Mucosa of descending colon (tissue), 3 donors: ENCODE results near the gene SLC36A1. TPM values are rescaled to one million over a fixed set of nuclear protein-coding genes. Genes with fewer than 3 reads are reported as not detected.

Source experiments
- ATAC-seq: fragments of 200-7000 bp; cut with Tn5 transposase; one replicate; pipeline ENCODE4 v1.9.1; 2020; ENCODE audit warnings: mild to moderate bottlenecking, moderate library complexity
- DNase-seq, 3 donors: peaks; one replicate each; pipeline ENCODE4 v3.0.0-alpha.2; 2020
- H3K36me3 ChIP-seq: fragments of 200-600 bp; one replicate; pipeline ENCODE4 v1.8.0; 2021; ENCODE audit warnings: low read depth, mild to moderate bottlenecking
- H3K4me1 ChIP-seq: fragments of 200-600 bp; one replicate; pipeline ENCODE4 v1.8.0; 2021; ENCODE audit warnings: low read depth, mild to moderate bottlenecking
- H3K4me3 ChIP-seq: fragments of 200-600 bp; one replicate; pipeline ENCODE4 v1.8.0; 2021; ENCODE audit warnings: mild to moderate bottlenecking
- H3K9me3 ChIP-seq: fragments of 200-600 bp; one replicate; pipeline ENCODE4 v1.8.0; 2021; ENCODE audit warnings: mild to moderate bottlenecking
- intact Hi-C, 2 donors: fragments of 100-400 bp; cut with DNase I in 1 of 2; cut with micrococcal nuclease in 1 of 2; formaldehyde crosslinking; loops; one replicate each; pipeline versions ENCODE4 v1.11.0 to v1.11.1; 2022; cut with DNase I, micrococcal nuclease
- total RNA-seq, 3 donors: library from RNA; stranded (reverse); fragmentation: NEBNext Ultra II Directional in 2 of 3; extraction: Animal tissue kit (Norgen Biotek cat#: 25700) in 2 of 3; gene quantifications; one replicate each; pipeline versions ENCODE4 v1.2.1 to v1.2.4, GENCODE V29; 2021 to 2023
- TF ChIP-seq, protein P1 (sequence below): fragments of 200-600 bp; IDR thresholded peaks from one replicate; pipeline ENCODE4 v1.8.0; 2022; ENCODE audit warnings: antibody characterized with exemption, mild to moderate bottlenecking
- donor health status: DM: no; HTN: no; CAD: no; lungs with moderate emphysema.
- donor health status: DM: no; HTN: no; CAD: no.
- donor health status: DM: no; HTN: yes; CAD: no.

The SLC36A1 gene
- total RNA-seq, 3 donors from 2014 or later = 38.1 to 105 (median 55.2) TPM

DNA sequence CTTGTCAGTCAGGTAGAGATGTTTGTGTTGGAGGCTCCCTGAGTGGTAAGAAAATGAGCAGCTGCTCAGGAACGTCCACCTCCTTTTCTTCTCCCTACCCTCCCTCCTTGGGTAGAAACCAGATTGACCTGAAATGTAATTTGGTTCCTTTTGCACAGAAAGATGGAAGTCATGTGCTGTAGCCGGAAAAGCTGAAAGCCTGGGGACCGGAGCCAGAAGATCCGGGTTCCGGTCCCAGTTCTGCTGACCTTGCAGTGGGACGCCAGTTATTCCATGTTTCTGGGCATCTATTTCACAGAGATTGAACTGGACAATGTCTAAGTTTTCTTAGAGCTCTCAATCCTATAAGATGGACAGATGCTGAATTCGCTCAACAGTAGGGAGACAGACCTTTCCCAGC is 40.1 kb downstream of the SLC36A1 start:
- no peak overlapping the region for H3K4me3 ChIP-seq
- no peak for DNase-seq
- intact Hi-C loops = no loop called here
- no peaks in the 10 kb centered on the region for H3K9me3 ChIP-seq
- no peak for ATAC-seq
- no peaks in the 10 kb centered on the region for H3K4me1 ChIP-seq
- H3K36me3 ChIP-seq = no peaks in the 10 kb centered on the region
- TF ChIP-seq, protein P1, sequence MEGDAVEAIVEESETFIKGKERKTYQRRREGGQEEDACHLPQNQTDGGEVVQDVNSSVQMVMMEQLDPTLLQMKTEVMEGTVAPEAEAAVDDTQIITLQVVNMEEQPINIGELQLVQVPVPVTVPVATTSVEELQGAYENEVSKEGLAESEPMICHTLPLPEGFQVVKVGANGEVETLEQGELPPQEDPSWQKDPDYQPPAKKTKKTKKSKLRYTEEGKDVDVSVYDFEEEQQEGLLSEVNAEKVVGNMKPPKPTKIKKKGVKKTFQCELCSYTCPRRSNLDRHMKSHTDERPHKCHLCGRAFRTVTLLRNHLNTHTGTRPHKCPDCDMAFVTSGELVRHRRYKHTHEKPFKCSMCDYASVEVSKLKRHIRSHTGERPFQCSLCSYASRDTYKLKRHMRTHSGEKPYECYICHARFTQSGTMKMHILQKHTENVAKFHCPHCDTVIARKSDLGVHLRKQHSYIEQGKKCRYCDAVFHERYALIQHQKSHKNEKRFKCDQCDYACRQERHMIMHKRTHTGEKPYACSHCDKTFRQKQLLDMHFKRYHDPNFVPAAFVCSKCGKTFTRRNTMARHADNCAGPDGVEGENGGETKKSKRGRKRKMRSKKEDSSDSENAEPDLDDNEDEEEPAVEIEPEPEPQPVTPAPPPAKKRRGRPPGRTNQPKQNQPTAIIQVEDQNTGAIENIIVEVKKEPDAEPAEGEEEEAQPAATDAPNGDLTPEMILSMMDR = no peak

- intact Hi-C loops = no loop called here
Observed at GRCh38 chr5:151490627-151491026, 43.2 kb downstream of the SLC36A1 start.

DNA sequence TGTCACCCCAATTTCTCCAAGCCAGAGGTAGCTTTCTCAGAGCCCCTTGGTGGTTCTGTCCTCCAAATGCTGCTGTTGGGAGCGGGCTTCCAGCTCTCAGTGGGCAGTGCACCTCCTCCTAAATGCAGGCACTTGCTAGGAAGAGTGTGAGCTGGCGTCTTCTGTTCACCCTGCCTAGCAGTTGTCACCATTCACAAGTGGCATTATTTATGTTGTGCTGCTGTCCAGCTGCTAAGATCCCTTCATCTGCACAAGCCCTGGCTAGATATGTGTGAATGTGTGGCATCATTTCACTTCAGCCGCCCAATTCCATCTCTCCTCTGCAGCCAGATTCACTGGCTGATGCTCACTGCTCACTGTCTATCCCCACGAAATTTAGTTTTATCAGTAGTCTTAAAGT is 43.7 kb downstream of the SLC36A1 start:
- Histone ChIP-seq H3K4me3 (no peak overlapping the region), H3K4me1 (no peaks in the 10 kb centered on the region), H3K36me3 (no peaks in the 10 kb centered on the region), H3K9me3 (no peaks in the 10 kb centered on the region)
- intact Hi-C loops = no loop called here
- ATAC-seq (no peak), DNase-seq (no peak)
- TF ChIP-seq, protein P1 = no peak

More at GRCh38 chr5:151490627-151491026, 43.2 kb downstream of the SLC36A1 start:
- no peaks in the 10 kb centered on the region for H3K36me3 ChIP-seq
- H3K4me1 ChIP-seq = no peaks in the 10 kb centered on the region
- TF ChIP-seq, protein P1 = no peak
- ATAC-seq (no peak), DNase-seq (no peak)
- no peak overlapping the region for H3K4me3 ChIP-seq
- no peaks in the 10 kb centered on the region for H3K9me3 ChIP-seq

- intact Hi-C loops = no loop called here
- H3K4me3 ChIP-seq = no peak overlapping the region
- no peaks in the 10 kb centered on the region for H3K36me3 ChIP-seq
- no peaks in the 10 kb centered on the region for H3K9me3 ChIP-seq
- ATAC-seq (peak; percentile 22), DNase-seq (peak in 1 of 3 donors; percentile 20)
- TF ChIP-seq, protein P1 = no peak
- H3K4me1 ChIP-seq = no peaks in the 10 kb centered on the region
Observed at GRCh38 chr5:151492729-151493128, 45.3 kb downstream of the SLC36A1 start.

- TF ChIP-seq, protein P1 = no peak
- Histone ChIP-seq H3K36me3 (no peaks in the 10 kb centered on the region), H3K9me3 (no peaks in the 10 kb centered on the region), H3K4me1 (no peaks in the 10 kb centered on the region), H3K4me3 (no peak overlapping the region)
- intact Hi-C loops = no loop called here
- DNase-seq (no peak), ATAC-seq (no peak)
Observed at GRCh38 chr5:151493665-151494064, 46.3 kb downstream of the SLC36A1 start.

DNA sequence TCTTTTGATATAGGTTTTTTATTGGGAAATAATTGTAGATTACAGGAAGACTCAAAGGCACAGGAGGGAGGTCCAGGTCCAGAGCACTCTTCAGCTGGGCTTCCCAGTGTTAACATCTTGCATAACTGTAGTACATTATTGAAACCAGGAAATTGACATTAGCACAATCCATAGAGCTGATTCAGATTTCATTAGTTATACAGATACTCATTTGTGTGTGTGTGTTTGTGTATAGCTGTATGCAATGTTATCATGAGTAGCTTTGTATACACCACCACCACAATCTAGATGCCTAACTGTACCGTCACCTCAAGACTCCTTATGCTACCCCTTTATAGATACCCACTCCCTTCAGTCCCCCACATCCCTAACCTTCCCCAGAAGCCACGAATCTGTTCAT is 47.9 kb downstream of the SLC36A1 start:
- H3K4me1 ChIP-seq = no peaks in the 10 kb centered on the region
- DNase-seq = no peak
- H3K9me3 ChIP-seq = no peaks in the 10 kb centered on the region
- no peaks in the 10 kb centered on the region for H3K36me3 ChIP-seq
- intact Hi-C loops = no loop called here
- H3K4me3 ChIP-seq = no peak overlapping the region
- TF ChIP-seq, protein P1 = no peak
- ATAC-seq = no peak
